ENCODE measurements around the gene ADAMTS8.
A peak's percentile ranks its signal among the peaks of the same experiment; 100 is the strongest.
"Not testable (repeated sequence)": the region's sequence is repeated elsewhere in the genome, so short reads cannot be mapped to it uniquely, and the experiment has no call there.

Gene ADAMTS8

GRCh38 chr11:130439876-130440275 lies 11.5 kb upstream of the ADAMTS8 start:
- H3K4me3 ChIP-seq (ENCODE audit: low read depth, low read length) = no peak overlapping the region

- no peak overlapping the region for H3K4me3 ChIP-seq (ENCODE audit: low read depth, low read length)
These were observed 10.7 kb upstream of the ADAMTS8 start for GRCh38 chr11:130439160-130439519.

GRCh38 chr11:130438401-130439159 lies 10.2 kb upstream of the ADAMTS8 start:
- not testable (repeated sequence) for H3K4me3 ChIP-seq (ENCODE audit: low read depth, low read length)

GRCh38 chr11:130437848-130438247 lies 9.4 kb upstream of the ADAMTS8 start:
- no peak overlapping the region for H3K4me3 ChIP-seq (ENCODE audit: low read depth, low read length)

- H3K4me3 ChIP-seq (ENCODE audit: low read depth, low read length) = no peak overlapping the region
These were observed 7.8 kb upstream of the ADAMTS8 start for GRCh38 chr11:130436171-130436570.

GRCh38 chr11:130435671-130436070 lies 7.3 kb upstream of the ADAMTS8 start:
- H3K4me3 ChIP-seq (ENCODE audit: low read depth, low read length) = no peak overlapping the region

- peak overlapping the region; percentile 60 for H3K4me3 ChIP-seq (ENCODE audit: low read depth, low read length)
These were observed 6.3 kb upstream of the ADAMTS8 start for GRCh38 chr11:130434521-130435223.

GRCh38 chr11:130433357-130433756 lies 4.9 kb upstream of the ADAMTS8 start:
- H3K4me3 ChIP-seq (ENCODE audit: low read depth, low read length) = no peak overlapping the region

- no peak overlapping the region for H3K4me3 ChIP-seq (ENCODE audit: low read depth, low read length)
These were observed 3.4 kb upstream of the ADAMTS8 start for GRCh38 chr11:130431801-130432200.

GRCh38 chr11:130431331-130431773 lies 2.9 kb upstream of the ADAMTS8 start:
- no peak overlapping the region for H3K4me3 ChIP-seq (ENCODE audit: low read depth, low read length)

- no peak overlapping the region for H3K4me3 ChIP-seq (ENCODE audit: low read depth, low read length)
These were observed 1.6 kb upstream of the ADAMTS8 start for GRCh38 chr11:130429983-130430382.

GRCh38 chr11:130429120-130429681 lies 792 bp upstream of the ADAMTS8 start:
- no peak overlapping the region for H3K4me3 ChIP-seq (ENCODE audit: low read depth, low read length)

GRCh38 chr11:130427581-130428315 lies 661 bp downstream of the ADAMTS8 start:
- H3K4me3 ChIP-seq (ENCODE audit: low read depth, low read length) = peak overlapping the region; percentile 13

- H3K4me3 ChIP-seq (ENCODE audit: low read depth, low read length) = no peak overlapping the region
These were observed 1.5 kb downstream of the ADAMTS8 start for GRCh38 chr11:130426837-130427341.

- no peak overlapping the region for H3K4me3 ChIP-seq (ENCODE audit: low read depth, low read length)
These were observed 2.1 kb downstream of the ADAMTS8 start for GRCh38 chr11:130426223-130426836.

- H3K4me3 ChIP-seq (ENCODE audit: low read depth, low read length) = no peak overlapping the region
These were observed 3.3 kb downstream of the ADAMTS8 start for GRCh38 chr11:130425156-130425555.

GRCh38 chr11:130424613-130425140 lies 3.7 kb downstream of the ADAMTS8 start:
- no peak overlapping the region for H3K4me3 ChIP-seq (ENCODE audit: low read depth, low read length)

GRCh38 chr11:130423541-130424142 lies 4.8 kb downstream of the ADAMTS8 start:
- H3K4me3 ChIP-seq (ENCODE audit: low read depth, low read length) = no peak overlapping the region

GRCh38 chr11:130422251-130422995 lies 6.0 kb downstream of the ADAMTS8 start:
- no peak overlapping the region for H3K4me3 ChIP-seq (ENCODE audit: low read depth, low read length)

Data from iPS-11a (cell line).